Esophagus muscularis mucosa (tissue), 4 donors: ENCODE measurements around the gene PPP1CB.

ENCODE experiments used
- EP300 ChIP-seq: sonication (generic); formaldehyde crosslinking; IDR thresholded peaks from one replicate; pipeline ENCODE4 v1.6.1; 2017; ENCODE audit warnings: antibody characterized with exemption
- POLR2A ChIP-seq: fragments of 450-650 bp; IDR thresholded peaks from one replicate; pipeline ENCODE4 v1.6.1; 2017; ENCODE audit warnings: antibody characterized with exemption, moderate library complexity, mild to moderate bottlenecking, low read depth
- TF ChIP-seq, protein P1 (sequence below), 3 experiments: fragments of 200-600 bp in 2 of 3; fragments of 450-650 bp in 1 of 3; sonication (generic) in 2 of 3; IDR thresholded peaks; one replicate each; pipeline ENCODE4 v1.5.1; 2017 to 2019; ENCODE audit warnings: antibody characterized with exemption in 3 of 3, mild to moderate bottlenecking in 2 of 3, moderate library complexity in 1 of 3

DNA sequence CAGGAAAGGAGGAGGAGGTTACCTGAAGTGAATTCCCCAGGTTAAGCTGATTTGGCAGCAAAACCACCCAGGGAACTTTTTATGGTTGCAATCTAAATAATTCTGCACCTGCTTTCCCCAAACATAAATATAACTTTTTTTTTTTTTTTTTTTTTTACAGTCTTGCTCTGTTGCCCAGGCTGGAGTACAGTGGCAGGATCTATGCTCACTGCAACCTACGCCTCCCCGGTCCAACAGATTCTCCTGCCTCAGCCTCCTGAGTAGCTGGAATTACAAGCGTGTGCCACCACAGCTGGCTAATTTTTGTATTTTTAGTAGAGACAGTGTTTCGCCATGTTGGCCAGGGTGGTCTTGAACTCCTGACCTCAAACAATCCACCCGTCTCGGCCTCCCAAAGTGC, 16.1 kb upstream of the PPP1CB start:
- no peak for TF ChIP-seq POLR2A
- TF ChIP-seq, protein P1, sequence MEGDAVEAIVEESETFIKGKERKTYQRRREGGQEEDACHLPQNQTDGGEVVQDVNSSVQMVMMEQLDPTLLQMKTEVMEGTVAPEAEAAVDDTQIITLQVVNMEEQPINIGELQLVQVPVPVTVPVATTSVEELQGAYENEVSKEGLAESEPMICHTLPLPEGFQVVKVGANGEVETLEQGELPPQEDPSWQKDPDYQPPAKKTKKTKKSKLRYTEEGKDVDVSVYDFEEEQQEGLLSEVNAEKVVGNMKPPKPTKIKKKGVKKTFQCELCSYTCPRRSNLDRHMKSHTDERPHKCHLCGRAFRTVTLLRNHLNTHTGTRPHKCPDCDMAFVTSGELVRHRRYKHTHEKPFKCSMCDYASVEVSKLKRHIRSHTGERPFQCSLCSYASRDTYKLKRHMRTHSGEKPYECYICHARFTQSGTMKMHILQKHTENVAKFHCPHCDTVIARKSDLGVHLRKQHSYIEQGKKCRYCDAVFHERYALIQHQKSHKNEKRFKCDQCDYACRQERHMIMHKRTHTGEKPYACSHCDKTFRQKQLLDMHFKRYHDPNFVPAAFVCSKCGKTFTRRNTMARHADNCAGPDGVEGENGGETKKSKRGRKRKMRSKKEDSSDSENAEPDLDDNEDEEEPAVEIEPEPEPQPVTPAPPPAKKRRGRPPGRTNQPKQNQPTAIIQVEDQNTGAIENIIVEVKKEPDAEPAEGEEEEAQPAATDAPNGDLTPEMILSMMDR (IDR thresholded peaks at IDR 0.05) = no peak
- no peak for TF ChIP-seq EP300
